Stomach smooth muscle (tissue), 2 donors: ENCODE measurements around the gene MEMO1.
"Not testable (repeated sequence)": the region's sequence is repeated elsewhere in the genome, so short reads cannot be mapped to it uniquely, and the experiment has no call there.

Experiments
- H3K27ac ChIP-seq: one replicate; pipeline ENCODE4 v1.7.0; 2013; ENCODE audit warnings: mild to moderate bottlenecking, low read length, inconsistent platforms
- H3K27me3 ChIP-seq, 2 donors: one replicate each; pipeline ENCODE4 v1.7.0; 2013; ENCODE audit warnings: low read length in 2 of 2; ENCODE audit not compliant: insufficient read depth in 2 of 2, control insufficient read depth in 1 of 2
- H3K36me3 ChIP-seq, 2 donors: one replicate each; pipeline ENCODE4 v1.7.0; 2013; ENCODE audit warnings: low read length in 2 of 2; ENCODE audit not compliant: control insufficient read depth in 2 of 2, insufficient read depth in 2 of 2
- H3K4me1 ChIP-seq: one replicate; pipeline ENCODE4 v1.7.0; 2013; ENCODE audit warnings: low read length; ENCODE audit not compliant: control insufficient read depth, insufficient read depth
- H3K4me3 ChIP-seq, 2 donors: one replicate each; pipeline ENCODE4 v1.7.0; 2013; ENCODE audit warnings: low read length in 2 of 2
- H3K9ac ChIP-seq, 2 donors: one replicate each; pipeline ENCODE4 v1.7.0; 2013; ENCODE audit warnings: low read length in 2 of 2, mild to moderate bottlenecking in 1 of 2
- H3K9me3 ChIP-seq, 2 donors: one replicate each; pipeline ENCODE4 v1.7.0; 2013; ENCODE audit warnings: low read length in 2 of 2; ENCODE audit not compliant: control insufficient read depth in 2 of 2
- donor health status: healthy.
- donor health status: Pancreatic carcinoma.

Gene MEMO1

GRCh38 chr2:31979018-31979417 lies 31.8 kb downstream of the MEMO1 start:
- no peak overlapping the region for H3K9ac ChIP-seq
- H3K36me3 ChIP-seq: no peaks in the 10 kb centered on the region
- H3K27ac ChIP-seq: no peak overlapping the region
- no peaks in the 10 kb centered on the region for H3K9me3 ChIP-seq
- no peak overlapping the region for H3K4me3 ChIP-seq
- H3K4me1 ChIP-seq: no peaks in the 10 kb centered on the region
- H3K27me3 ChIP-seq: no peaks in the 10 kb centered on the region

DNA sequence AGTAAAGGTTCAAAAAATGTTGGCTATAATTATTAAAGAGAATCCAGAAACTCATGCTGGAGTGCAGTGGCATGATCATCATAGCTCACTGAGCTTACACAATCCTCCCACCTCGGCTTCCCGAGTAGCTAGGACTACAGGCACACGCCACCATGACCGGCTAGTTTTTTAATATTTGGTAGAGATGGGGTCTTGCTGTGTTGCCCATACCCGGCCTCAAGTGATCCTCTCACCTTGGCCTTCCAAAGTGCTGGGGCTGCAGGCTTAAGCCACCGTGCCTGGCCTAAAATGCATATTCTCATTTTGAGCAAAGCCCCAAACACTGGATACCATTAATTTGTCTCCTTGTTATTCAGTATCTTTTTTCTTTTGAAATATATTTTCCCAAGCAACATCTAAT lies 32.4 kb downstream of the MEMO1 start:
- Histone ChIP-seq H3K27me3 (no peaks in the 10 kb centered on the region), H3K9ac (no peak overlapping the region), H3K4me3 (no peak overlapping the region), H3K9me3 (no peaks in the 10 kb centered on the region), H3K36me3 (no peaks in the 10 kb centered on the region), H3K4me1 (no peaks in the 10 kb centered on the region), H3K27ac (no peak overlapping the region)

DNA sequence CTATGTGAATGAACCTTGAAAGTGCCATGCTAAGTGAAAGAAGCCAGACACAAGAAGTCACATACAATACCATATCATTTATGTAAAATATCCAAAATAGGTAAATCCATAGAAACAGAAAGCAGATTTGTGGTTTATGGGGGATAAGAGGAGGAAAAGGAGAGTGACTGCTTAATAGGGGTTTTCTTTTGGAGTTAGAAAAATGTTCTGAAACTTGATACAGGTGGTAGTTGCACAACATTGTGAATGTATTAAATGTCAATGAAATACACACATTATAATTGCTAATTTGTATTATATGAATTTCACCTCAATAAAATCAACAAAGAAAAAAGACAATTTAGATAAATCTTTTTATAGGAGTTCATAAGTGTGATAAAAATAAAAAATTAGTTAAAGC lies 37.1 kb downstream of the MEMO1 start:
- no peaks in the 10 kb centered on the region for H3K4me1 ChIP-seq
- H3K9ac ChIP-seq: no peak overlapping the region
- no peaks in the 10 kb centered on the region for H3K27me3 ChIP-seq
- no peaks in the 10 kb centered on the region for H3K9me3 ChIP-seq
- no peak overlapping the region for H3K27ac ChIP-seq
- H3K36me3 ChIP-seq: no peaks in the 10 kb centered on the region
- H3K4me3 ChIP-seq: no peak overlapping the region

GRCh38 chr2:31972059-31972458 lies 38.7 kb downstream of the MEMO1 start:
- Histone ChIP-seq H3K27ac (no peak overlapping the region), H3K4me1 (no peaks in the 10 kb centered on the region), H3K27me3 (no peaks in the 10 kb centered on the region), H3K4me3 (no peak overlapping the region), H3K36me3 (no peaks in the 10 kb centered on the region), H3K9ac (no peak overlapping the region), H3K9me3 (no peaks in the 10 kb centered on the region)

GRCh38 chr2:31969178-31969577 lies 41.6 kb downstream of the MEMO1 start:
- Histone ChIP-seq H3K27me3 (no peaks in the 10 kb centered on the region), H3K9me3 (no peaks in the 10 kb centered on the region), H3K27ac (no peak overlapping the region), H3K9ac (no peak overlapping the region), H3K4me1 (no peaks in the 10 kb centered on the region), H3K4me3 (no peak overlapping the region), H3K36me3 (no peaks in the 10 kb centered on the region)

DNA sequence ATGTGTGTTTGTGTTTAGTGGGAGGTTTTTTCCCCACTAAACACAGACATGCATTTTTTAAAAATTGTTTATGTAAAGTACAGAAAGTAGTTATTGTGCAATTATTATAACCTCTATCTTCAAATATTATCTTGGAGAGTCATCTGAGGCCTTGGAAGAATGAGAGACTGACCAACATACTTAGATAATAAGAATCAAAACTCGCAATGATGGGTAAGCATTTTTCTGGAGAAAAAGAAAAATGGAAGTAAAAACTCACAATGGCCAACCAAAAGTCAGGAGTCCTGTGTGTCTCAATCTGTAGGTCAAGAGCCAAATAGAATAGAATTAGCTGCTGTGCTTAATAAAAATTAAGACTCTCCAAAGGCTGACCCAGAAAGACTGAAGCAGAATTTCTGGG lies 43.0 kb downstream of the MEMO1 start:
- Histone ChIP-seq H3K4me3 (no peak overlapping the region), H3K4me1 (no peaks in the 10 kb centered on the region), H3K36me3 (no peaks in the 10 kb centered on the region), H3K9me3 (no peaks in the 10 kb centered on the region), H3K27me3 (no peaks in the 10 kb centered on the region), H3K27ac (no peak overlapping the region), H3K9ac (no peak overlapping the region)

DNA sequence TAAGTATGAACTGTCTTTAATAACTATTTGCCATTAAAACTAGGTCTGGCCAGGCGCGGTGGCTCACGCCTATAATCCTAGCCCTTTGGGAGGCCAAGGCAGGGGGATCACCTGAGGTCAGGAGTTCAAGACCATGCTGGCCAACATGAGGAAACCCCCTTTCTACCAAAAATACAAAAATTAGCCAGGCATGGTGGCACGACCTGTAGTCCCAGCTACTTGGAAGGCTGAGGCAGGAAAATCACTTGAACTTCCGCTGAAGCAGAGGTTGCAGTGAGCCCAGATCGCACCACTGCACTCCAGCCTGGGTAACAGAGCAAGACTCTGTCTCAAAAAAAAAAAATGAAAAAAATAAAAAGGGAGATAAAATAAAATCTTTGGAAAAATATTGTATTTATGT lies 44.4 kb downstream of the MEMO1 start:
- H3K27ac ChIP-seq, H3K9ac ChIP-seq, H3K4me3 ChIP-seq, H3K4me1 ChIP-seq, H3K27me3 ChIP-seq, H3K9me3 ChIP-seq, H3K36me3 ChIP-seq: not testable (repeated sequence)

- Histone ChIP-seq H3K9ac (no peak overlapping the region), H3K4me3 (no peak overlapping the region), H3K9me3 (no peaks in the 10 kb centered on the region), H3K4me1 (no peaks in the 10 kb centered on the region), H3K36me3 (no peaks in the 10 kb centered on the region), H3K27ac (no peak overlapping the region), H3K27me3 (no peaks in the 10 kb centered on the region)
Measured at GRCh38 chr2:31965094-31965493, 45.7 kb downstream of the MEMO1 start.

- Histone ChIP-seq H3K9me3 (no peaks in the 10 kb centered on the region), H3K36me3 (no peaks in the 10 kb centered on the region), H3K9ac (no peak overlapping the region), H3K4me1 (no peaks in the 10 kb centered on the region), H3K27me3 (no peaks in the 10 kb centered on the region), H3K27ac (no peak overlapping the region), H3K4me3 (no peak overlapping the region)
Measured at GRCh38 chr2:31962757-31963361, 47.9 kb downstream of the MEMO1 start.

DNA sequence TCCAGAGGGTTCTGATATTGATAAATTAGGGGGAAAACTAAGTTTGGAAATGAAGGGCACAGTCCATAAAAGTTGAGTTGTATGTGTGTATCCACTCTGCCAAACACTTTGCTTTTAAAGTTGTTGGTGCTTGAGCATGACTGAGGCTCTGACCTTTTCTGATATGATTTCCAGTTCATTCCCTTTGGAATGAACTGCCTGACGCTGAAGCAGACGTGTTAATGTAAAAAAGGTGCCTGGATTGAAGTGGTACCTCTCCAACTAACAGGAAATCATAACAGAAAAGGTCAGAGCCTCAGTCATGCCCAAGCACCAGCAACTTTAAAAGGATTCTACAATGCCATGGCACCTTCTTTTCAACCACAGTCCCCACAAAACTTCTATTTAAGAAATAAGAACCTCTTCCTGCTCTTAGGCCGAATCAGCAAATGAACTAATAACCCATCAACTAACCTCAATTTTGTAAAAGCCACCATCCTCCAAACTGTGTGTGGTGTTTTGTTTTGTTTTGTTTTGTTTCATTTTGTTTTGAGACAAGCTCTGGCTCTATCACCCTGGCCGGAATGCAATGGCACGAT lies 52.6 kb downstream of the MEMO1 start:
- Histone ChIP-seq H3K4me3 (no peak overlapping the region), H3K4me1 (no peaks in the 10 kb centered on the region), H3K36me3 (no peaks in the 10 kb centered on the region), H3K9me3 (no peaks in the 10 kb centered on the region), H3K27ac (no peak overlapping the region), H3K27me3 (no peaks in the 10 kb centered on the region), H3K9ac (no peak overlapping the region)

DNA sequence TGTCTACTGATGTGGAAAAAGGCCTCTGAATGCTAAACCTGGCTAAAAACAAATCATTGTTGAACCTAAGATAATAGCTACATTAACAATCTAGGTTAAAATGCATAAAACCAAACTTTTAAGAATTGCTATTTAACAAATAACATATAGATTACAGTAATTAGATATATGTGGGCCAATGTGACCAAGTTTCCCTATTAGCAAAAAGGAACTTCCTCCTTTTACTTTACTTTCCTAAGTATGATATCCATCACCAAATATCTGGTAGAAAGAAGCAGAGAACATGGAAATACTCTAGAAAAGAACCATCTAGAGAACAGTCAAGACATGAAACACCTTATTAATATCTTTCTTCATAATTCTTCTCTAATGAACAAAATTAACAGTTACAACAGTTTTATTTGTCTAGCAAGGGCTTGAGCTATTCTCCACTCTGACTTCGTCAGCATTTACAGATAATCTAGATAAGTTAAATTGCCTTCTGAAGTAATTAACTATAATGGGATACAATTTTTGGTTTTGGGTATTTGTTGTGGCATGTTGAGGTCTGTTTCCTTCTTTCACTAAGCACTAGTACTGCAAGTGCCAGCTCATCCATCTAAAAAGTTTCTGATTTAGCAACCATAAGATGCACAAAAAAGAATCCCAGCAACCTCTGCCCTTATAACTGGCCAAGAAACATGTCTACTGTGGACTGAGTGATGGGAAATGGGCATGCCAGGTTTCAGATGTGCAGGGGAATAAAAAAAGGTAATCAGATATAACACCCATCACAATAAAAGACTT lies 53.3 kb downstream of the MEMO1 start:
- Histone ChIP-seq H3K9me3 (no peaks in the 10 kb centered on the region), H3K27me3 (no peaks in the 10 kb centered on the region), H3K27ac (no peak overlapping the region), H3K36me3 (no peaks in the 10 kb centered on the region), H3K4me3 (no peak overlapping the region), H3K4me1 (no peaks in the 10 kb centered on the region), H3K9ac (no peak overlapping the region)
